Astrocyte of the hippocampus (primary cell): Measurements from ENCODE around the gene MMP24.
A peak's percentile ranks its signal among the peaks of the same experiment; 100 is the strongest.

Experiments used
- DNase-seq: peaks from one replicate; pipeline ENCODE4 v3.0.0; 2011; ENCODE audit warnings: low read depth, low spot score

The MMP24 gene

GRCh38 chr20:35279040-35279439, 52.5 kb downstream of the MMP24 start:
- no peak for DNase-seq

GRCh38 chr20:35279533-35280174, 53.2 kb downstream of the MMP24 start:
- DNase-seq, result no peak

GRCh38 chr20:35280523-35280922, 54.0 kb downstream of the MMP24 start:
- DNase-seq, result no peak

GRCh38 chr20:35281506-35282101, 55.1 kb downstream of the MMP24 start:
- no peak for DNase-seq

- no peak for DNase-seq
Observed at GRCh38 chr20:35283441-35284266, 57.2 kb downstream of the MMP24 start.

- peak; percentile 95 for DNase-seq
Observed at GRCh38 chr20:35284267-35284991, 57.9 kb downstream of the MMP24 start, which contains the start of gene EIF6. Gene EIF6, minus strand, starts transcription at chr20:35284772. Its CDS starts 285 bp downstream, at chr20:35284487.

- no peak for DNase-seq
Observed at GRCh38 chr20:35284992-35285805, 58.7 kb downstream of the MMP24 start.

- DNase-seq, result no peak
Observed at GRCh38 chr20:35285806-35286076, 59.3 kb downstream of the MMP24 start.

GRCh38 chr20:35286077-35286898, 59.8 kb downstream of the MMP24 start:
- DNase-seq, result no peak

- no peak for DNase-seq
Observed at GRCh38 chr20:35286899-35287508, 60.5 kb downstream of the MMP24 start.

- DNase-seq, result no peak
Observed at GRCh38 chr20:35287509-35288324, 61.2 kb downstream of the MMP24 start.

GRCh38 chr20:35288325-35289060, 62.0 kb downstream of the MMP24 start:
- DNase-seq, result no peak

- DNase-seq, result no peak
Observed at GRCh38 chr20:35290186-35290886, 63.8 kb downstream of the MMP24 start.

GRCh38 chr20:35290887-35291417, 64.5 kb downstream of the MMP24 start:
- no peak for DNase-seq

GRCh38 chr20:35291654-35292503, 65.4 kb downstream of the MMP24 start, which contains the start of gene FAM83C:
Gene FAM83C, minus strand, starts transcription at chr20:35292425. Its CDS starts 121 bp downstream, at chr20:35292304.
- no peak for DNase-seq

- no peak for DNase-seq
Observed at GRCh38 chr20:35292504-35293285, 66.2 kb downstream of the MMP24 start.
